Hepatocyte (in vitro differentiated cells): Measurements from ENCODE around the gene CACNA1C.

ENCODE experiments used
- CTCF ChIP-seq: fragments of 200-600 bp; sonication (generic); IDR thresholded peaks from 2 replicates; pipeline ENCODE4 v1.5.1; 2016; ENCODE audit warnings: antibody characterized with exemption, mild to moderate bottlenecking; ENCODE audit not compliant: poor library complexity
- EZH2 ChIP-seq: fragments of 200-600 bp; sonication (generic); IDR thresholded peaks from 2 replicates; pipeline ENCODE4 v1.6.1; 2016; ENCODE audit warnings: antibody characterized with exemption, mild to moderate bottlenecking, borderline replicate concordance
- EZH2phosphoT487 ChIP-seq: fragments of 200-600 bp; sonication (generic); IDR thresholded peaks from one replicate; pipeline ENCODE4 v1.6.1; 2018; ENCODE audit warnings: antibody characterized with exemption, mild to moderate bottlenecking, low read depth, moderate library complexity; ENCODE audit not compliant: unreplicated experiment, severe bottlenecking

- TF ChIP-seq CTCF (no peak), EZH2 (no peak), EZH2phosphoT487 (no peak)
Observed at GRCh38 chr12:2413999-2414792, 361.4 kb downstream of the CACNA1C start.
